Hematopoietic multipotent progenitor cell treated with erythropoietin and hydrocortisone succinate and interleukin-3 and kit ligand, for 17 days (in vitro differentiated cells): ENCODE results near the gene ASTN2.

Source experiments
- DNase-seq: peaks from one replicate; pipeline ENCODE4 v3.0.0-alpha.2; 2015; ENCODE audit warnings: low spot score

ASTN2 gene

DNA sequence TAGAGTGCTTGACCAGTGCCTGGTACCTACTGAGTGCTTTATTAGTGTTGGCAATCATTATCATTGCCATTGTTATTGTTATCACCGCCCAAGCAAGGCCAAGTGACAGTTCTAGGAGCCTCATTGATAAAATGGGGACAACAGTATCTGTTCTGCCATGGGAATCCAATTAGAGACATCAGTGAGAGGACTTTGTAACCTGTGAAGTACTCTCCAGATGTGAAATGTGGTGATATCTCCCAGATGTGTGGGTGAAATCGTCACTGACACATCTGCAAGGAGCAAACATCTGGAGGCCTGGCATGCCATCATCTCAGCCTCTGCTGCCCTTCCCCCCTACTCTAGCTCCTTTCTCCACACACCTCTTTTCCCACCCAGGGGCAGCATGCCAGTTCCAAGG lies 1000.5 kb downstream of the ASTN2 start:
- no peak for DNase-seq

DNA sequence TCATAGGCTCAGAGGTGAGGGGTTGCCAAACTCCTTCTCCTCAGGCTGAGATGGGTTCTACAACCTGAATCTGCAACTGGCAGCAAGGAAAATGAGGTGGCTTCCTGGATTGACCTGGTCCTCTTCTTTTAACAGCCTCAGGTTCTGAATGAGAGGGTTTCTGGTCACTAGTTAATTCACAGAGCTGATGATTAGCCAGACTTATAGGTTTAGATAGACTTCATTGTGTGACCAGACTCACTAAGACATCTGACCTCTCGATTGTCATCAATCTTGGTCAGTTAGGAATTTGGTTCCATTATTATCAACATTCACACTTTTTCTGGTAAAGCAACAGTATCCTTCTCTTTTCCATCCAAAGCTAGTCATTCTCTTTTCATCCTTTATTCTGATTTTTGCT lies 1003.4 kb downstream of the ASTN2 start:
- DNase-seq = no peak

DNA sequence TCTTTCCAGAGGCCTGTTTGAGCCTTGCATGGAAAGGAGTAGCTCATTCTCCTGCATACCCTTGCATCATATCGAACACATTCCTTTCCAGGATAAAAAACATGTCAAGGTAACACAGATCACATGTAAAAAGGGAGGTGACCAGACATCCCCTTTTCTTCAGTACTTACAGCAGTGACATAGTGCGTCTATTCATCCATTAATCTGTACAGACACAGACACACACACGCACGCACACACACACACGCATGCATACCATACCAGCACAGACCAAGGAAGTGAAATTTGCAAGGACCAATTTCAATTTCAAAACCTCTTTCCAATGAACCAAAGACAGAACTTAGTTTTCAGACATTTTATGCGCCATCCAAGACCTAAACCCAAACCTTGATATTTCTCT lies 1005.2 kb downstream of the ASTN2 start:
- no peak for DNase-seq

DNA sequence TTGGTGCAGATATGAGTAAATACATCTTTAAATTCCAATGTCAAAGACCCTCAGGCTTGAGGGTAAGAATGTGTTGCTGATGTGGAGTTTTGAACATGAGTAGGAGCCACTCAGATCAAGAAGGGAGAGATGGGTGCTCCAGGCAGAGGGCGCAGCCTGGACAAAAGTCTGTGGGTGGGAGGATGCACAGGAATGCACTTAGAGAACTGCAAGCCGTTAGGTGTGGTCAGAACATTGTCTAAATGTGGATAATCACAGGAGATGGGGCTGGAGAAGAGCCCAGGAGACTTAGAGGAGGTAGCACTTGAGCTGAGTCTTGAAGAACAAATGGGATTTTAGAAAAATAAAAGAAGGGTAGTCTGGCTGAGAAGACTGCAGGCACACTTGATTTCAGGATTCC lies 1005.7 kb downstream of the ASTN2 start:
- no peak for DNase-seq

DNA sequence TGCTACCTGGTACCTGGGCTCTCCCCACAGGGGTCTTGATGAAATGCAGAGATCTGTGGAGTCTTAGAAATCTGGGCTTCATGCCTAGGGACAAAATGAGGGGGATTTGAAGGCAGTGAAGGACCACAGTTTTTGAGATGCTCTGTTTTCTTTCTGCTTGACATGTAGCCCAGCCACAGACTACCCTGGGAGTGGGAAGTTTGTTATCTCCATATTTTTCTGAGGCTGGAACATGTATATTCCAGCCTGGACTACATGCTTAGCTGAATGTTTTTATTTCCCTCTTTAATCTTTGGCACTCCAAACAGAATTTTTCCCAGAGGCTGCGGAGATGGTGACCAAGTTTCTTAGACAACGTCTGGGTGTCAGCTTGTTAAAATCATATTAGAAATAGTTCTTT lies 1008.4 kb downstream of the ASTN2 start:
- no peak for DNase-seq

DNA sequence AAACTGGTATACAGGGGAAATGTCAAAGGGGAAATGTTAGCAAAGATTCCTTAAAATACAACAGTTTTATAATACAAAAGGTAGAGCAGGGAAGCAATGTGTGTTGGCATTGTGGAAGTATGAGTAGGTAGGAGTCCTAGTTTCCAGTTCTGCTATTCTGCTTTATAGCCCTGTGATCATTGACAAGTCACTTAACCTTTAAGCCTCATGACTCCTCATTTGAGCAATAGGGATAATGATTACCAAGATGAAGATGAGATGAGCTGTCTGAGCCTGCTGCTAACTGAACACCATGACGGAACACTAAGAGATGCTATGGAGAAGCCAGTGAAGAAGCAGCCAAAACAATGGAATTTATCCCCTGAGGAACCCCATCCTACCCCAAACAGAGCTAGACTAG lies 1009.5 kb downstream of the ASTN2 start:
- DNase-seq = no peak

DNA sequence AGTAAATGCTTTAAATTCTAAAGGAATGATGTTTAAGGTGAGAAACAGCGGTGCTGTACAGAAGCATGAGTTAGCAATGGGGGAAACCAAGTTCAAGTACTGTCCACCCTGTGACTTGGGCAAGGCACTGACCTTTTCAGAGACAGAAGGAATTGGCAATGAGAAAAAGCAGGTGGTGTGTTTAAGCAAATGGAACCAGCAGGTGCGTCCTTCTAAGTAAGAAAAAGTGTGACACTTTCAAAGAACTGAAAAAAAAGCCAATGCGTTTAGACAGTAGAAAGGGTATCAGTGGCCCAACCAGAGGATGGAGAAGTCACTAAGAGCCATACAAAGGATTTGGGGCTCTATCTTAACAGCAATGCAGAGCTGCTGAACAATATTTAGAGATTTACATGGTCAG lies 1010.6 kb downstream of the ASTN2 start:
- DNase-seq = no peak

DNA sequence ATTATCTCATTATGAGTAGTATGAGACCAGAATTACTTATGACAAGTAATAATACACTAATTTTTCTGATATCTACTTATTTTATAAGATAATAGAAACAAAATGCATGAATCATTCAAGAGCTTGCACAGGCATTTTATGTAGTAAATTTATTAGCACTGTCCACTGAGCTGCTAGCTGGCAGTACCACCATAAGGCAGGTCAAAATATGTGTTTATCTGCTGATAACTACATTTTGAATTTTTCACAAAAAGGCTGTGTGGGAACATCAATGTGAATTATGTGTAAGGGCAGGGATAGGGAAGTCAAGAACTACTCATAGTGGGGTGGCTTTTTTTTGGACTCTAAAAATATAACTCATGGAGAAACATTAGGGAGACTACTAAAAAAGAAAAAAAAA lies 1011.7 kb downstream of the ASTN2 start:
- no peak for DNase-seq

DNA sequence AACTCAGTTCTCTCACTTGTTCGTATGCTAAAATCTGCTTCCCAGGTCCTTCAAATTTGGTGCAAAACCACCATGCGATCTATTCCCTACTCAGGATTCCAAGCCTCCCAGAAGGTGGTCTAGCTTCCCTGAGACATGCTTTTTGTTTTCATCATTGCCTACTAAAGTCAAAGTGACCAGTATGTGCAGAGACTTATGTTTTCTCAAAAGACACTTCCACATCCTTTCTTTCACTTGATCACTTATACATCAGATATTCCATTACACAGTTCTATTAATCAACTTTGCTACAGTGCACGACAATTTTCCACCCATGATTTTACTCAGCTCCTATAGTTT lies 1019.2 kb downstream of the ASTN2 start:
- DNase-seq = no peak

DNA sequence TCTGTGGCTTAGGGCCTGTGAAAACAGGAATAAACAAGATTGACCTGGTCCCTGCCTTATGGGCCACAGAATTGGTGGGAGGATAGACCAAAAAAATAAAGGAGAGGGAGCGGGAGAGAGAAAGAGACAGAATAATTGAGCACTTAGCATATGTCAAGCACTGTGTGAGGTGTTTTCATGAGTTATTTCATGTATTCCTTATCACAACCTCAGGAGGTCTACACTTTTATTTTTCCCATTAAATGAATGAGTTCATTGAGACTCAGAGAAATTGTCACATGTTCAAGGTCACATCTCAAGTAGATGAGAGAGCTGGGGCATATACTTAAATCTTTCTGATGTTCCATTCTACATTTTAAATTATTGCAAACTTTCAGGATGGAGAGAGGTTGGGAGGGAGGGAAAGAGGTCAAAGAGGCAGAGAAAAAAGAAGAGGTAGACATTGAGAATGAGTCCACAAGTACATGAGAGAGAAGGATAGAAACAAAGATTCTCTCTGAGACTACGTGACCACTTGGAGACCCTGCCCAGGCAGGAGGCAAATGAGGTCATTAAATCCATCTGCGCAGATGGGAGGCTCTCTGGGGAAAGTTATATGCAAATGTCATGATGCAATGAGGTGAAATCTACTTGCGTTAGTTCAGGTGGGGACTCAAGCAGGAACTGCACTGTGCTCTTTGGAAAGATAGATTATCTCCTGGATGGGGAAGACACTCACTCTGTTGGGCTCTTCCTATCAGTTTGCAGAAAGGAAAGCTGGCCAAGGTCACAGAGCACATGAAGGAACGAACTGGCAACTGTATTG lies 1019.8 kb downstream of the ASTN2 start:
- no peak for DNase-seq

DNA sequence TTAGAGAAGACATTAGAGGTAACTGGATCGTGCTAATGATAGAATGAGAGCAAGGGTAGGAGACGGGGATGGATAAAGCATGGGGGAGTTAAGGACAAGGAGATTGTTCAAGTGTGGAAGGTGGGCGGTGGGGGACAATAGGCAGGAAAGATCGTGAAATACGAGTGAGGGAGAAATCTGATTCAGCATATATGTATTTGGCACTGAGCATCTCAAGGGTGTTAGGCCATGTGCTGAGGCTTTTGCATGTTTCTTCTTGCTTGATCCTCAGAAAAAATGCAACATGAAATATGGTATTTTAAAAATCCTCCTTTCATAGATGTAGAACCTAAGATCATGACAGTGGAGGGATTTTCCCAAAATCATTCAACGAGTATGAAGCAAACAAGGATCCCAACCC lies 1020.8 kb downstream of the ASTN2 start:
- DNase-seq = no peak

DNA sequence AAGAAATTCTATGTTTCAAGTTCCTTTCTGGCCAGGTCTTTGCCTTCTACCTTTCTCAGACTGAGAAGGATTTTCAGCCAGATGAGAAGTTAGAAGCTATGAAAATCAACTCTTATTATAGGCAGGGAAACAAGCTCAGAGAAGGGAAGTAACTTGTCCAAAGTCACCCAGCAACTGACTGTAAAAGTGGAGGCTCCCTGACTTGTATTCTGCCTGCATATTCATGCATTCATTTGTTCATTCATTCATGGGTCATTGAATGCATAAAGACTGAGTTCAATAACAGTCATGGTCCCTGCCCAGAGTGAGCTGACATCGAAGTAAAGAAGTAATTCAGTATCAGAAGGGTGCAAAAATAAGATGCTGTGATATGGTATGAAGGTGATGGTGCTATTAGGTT lies 1021.7 kb downstream of the ASTN2 start:
- DNase-seq = no peak

DNA sequence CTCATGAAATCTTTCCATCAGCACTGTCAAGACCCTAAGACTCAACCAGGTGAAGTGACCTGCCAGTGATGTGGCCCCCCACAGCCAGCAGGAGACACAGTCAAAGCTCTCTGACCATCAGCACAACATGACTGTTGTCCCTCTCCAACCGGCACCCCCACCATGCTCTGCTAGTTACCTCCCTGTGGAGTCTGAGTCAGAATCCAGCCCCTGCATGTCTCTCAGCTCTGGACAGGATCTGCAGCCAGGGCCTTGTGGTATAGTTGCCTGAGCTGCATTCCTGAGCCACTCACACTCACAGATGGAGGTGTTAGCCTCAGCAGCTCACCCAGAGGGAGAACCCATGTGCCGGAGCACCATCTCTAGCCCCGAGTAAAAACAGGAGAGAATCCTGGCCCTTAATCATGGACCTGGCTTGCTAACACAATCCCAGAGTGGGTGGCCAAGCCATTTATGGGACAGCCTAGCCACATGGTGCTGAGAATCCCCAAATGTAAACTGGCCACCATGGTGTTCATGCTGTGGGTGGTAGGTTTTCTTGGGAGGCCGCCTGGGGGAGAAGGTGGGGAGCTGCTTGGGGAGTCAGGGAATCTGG lies 1023.5 kb downstream of the ASTN2 start:
- DNase-seq = no peak

DNA sequence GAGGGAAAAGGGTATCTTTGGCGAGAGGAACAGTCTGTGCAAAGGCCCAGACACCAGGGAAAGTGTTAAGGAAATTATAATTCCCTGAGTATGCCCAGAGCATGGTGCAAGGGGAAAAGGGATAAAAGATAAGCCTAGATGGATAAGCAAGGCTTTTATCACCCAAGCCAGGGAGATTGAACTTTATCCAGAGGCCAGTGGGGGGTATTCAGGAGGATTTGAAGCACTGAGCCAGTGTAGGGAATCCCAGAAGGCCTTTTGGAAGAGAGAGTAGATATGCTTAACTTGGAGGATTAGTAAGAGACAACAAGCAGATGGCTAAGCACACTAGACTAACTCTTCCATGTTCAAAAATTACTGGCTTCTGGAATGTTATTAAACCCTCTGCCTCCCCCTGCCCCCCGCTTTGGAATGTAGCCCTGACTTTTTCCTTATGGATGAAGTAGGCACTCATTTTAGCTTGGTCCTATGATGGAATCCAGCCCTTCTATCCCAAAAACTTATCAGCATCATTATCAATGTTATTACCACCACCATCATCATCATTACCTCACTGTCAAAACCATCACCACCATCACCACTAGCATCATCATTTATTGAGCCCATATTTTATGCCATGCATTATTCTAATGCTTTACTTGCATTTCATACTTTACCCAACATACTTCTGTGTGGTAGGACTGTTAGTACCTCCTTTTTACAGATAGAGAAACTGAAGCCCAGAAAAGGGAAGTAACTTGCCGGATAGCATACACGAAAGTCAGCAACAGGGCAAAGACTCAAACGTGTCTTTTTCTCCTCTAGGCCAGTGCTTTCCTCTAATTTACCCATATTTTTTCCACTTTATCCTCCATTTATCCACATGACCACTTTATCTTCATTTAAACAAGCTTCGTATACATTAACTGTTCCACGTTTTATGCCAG lies 1024.3 kb downstream of the ASTN2 start:
- no peak for DNase-seq

DNA sequence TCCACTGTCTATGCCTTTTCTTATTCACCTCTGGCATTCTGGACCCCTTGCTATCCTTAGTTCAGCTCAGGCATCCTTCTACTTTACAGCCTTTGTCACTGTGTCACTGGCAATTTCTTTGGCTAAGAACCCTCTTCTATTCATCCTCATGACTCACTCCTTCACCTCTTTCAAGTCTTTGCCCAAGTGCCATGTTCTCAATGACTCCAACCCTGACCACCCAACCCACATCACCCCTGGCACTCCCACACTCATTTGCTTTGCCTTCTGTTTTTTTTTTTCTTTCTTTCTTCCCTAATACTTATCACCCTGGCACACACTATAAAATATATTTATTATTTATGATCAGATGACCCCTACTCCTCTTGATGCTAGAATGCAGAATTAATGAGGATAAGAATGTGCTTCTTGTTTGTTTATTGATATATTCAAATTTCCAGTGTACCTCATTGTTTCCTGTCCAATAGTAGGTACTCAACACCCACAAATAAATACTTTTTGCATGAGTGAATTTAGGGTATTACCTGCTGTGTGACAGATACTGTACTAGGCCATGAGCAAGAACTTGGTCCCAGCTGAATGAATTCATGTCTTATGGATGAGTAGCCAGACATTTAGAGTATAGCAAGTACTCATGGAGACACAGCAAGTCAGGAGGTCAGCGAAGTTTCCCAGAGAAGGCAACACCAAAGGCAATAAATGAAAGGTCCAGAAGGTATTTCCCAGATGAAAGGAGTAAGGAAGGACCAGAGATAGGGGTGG lies 1025.1 kb downstream of the ASTN2 start:
- DNase-seq = no peak

DNA sequence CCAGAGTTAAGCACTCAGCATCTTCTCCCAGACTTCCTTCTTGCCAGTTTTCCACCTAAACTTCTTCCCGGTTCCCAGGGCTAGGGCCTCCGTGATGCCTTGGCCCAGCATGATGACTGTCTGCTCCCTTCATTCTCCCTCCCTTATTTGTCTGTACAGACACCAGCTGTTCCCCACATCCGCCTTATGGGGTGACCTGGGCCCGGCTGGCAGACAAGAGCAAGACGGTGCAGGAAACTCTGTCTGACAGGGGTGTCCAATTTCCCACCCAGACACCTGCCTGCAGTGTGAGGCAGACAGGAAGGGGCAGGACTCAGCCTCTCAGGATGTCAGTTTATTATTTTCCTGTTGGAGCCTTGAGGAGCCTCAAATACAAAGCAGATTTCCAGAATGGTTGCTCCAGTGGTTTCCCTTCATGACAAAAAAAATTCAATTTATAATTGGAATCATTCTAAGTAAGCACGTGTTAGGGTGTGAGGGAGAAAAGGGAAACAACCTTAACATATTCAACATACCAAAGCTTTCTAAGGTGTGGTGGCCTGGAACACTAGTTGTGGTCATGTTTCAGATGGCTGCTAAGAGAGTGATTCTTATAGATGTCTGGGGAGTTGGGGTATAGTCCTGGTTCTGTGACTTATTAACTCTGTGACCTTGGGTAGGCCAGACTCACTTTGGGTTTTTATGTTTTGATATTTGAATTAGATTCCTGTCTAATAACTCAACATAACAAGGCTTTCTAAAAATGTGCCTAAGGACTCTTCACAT lies 1026.7 kb downstream of the ASTN2 start:
- no peak for DNase-seq

DNA sequence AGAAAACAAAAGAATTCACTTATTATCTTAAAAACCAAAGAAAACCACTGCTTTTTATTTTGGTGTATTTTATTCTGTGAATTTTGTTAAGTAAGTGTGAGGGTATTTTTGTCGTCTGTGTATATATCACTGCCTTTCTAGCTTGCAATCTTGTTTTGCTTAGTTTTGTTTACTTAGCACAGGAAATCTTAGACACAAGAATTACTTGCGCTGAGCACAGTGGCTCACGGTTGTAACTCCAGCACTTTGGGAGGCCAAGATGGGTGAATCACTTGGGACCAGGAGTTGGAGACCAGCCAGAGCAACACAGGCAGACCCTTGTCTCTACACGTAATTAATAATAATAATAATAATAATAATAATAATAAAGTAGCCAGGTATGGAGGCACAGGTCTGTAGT lies 1030.9 kb downstream of the ASTN2 start:
- DNase-seq = no peak

DNA sequence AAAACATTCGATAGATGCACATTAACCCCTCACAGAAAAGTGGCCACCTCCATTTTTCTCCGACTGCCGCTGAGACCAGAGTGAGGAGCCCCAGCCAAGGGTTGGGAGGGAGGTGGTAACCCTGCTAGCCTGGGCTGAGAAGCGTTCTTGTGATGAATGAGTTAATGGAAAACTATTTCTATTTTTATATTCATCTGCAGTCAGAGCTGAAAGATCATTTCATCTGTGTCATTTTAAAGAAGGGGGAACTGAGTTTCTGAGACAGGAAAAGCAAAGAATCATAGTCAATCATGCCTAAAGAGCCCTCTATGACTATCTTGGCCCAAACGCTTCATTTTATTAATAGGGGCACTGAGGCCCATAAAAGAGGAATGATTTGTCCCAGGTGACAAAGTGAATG lies 1031.7 kb downstream of the ASTN2 start:
- DNase-seq = no peak

DNA sequence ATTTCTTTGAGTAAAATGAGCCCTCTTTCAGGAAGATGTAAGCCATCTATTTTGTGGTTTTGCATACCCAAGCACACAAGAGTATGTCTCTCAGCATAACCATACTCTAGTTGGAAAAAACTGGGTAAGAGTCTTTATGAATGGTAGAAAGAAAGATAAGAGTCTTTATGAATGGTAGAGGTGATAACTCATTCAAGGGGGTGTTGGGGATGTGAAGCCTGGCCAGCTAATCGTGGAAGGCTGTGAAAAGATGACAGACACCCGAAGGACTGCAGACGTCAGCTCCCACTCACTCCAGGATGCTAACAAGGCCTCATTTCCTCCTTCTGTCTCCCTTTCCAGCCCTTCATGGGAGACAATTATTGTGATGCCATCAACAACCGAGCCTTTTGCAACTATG lies 1032.8 kb downstream of the ASTN2 start:
- DNase-seq = no peak

DNA sequence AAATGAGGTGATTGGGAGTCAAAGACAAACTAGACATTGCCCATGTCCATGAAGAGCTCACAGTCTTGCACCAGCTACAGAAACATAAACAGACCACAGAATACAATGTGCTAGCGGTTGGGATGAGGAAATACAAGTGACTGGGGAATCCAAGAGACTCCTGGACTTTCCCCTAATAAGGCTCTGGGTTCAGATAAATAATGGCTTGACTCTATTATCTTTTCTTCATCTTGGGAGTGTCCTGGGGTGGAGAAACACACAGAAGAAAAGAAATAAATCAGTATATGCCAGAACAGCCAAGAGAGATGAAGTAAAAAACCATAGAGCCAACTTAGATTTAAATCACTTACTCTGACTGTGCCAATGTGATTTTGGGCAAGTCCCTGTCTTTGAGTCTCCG lies 1033.5 kb downstream of the ASTN2 start:
- DNase-seq = no peak

DNA sequence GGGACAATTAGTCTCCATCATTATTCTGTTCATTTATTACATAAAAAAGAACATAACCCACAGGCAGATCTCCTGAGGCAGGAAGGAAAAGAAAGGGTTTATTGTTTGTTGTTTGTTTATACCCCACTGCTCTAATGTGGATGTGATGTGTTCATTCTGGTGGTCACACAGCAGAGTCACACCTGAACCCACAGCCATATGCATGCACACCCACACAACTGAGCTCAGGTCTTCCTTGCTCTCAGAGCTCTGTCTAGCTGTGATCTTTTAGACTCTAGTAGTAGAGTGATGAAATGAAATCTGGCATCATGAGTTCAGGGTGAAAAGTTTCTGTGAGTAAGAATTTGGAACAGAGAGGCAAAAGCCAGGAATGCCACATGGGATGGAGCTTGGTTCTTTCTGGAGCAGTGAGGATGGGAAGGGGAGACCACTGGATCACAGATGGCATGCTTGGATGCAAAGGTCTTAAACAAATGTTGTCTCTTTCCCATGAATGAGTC lies 1034.3 kb downstream of the ASTN2 start:
- no peak for DNase-seq
